GM20431 (cell line): Measurements from ENCODE around the gene AMELX.

ENCODE experiments used
- in situ Hi-C: fragments of 300-500 bp; cut with MseI, MboI; formaldehyde crosslinking; loops from one replicate; pipeline ENCODE4 v1.15.0; 2020; ENCODE audit warnings: low sequenced_read_pairs; ENCODE audit not compliant: unreplicated experiment

AMELX gene

GRCh38 chrX:11293113-11293512 is at the start of gene AMELX:
AMELX (plus strand) TSS chrX:11293413; CDS start chrX:11294789, 1,376 bp downstream.
- in situ Hi-C loops, result no loop called here

GRCh38 chrX:11244636-11245035 is 48.6 kb upstream of the AMELX start:
- in situ Hi-C loops, result no loop called here

GRCh38 chrX:11254417-11255109 is 38.6 kb upstream of the AMELX start:
- in situ Hi-C loops, result no loop called here

- in situ Hi-C loops, result no loop called here
Measured at GRCh38 chrX:11257290-11257689, 35.9 kb upstream of the AMELX start.

- in situ Hi-C loops, result no loop called here
Measured at GRCh38 chrX:11257711-11258110, 35.5 kb upstream of the AMELX start.

- in situ Hi-C loops, result no loop called here
Measured at GRCh38 chrX:11259437-11259836, 33.8 kb upstream of the AMELX start.

GRCh38 chrX:11261260-11261659 is 32.0 kb upstream of the AMELX start:
- in situ Hi-C loops, result no loop called here

GRCh38 chrX:11264925-11265324 is 28.3 kb upstream of the AMELX start:
- in situ Hi-C loops, result no loop called here

GRCh38 chrX:11265352-11265751 is 27.9 kb upstream of the AMELX start:
- in situ Hi-C loops, result no loop called here

- in situ Hi-C loops, result no loop called here
Measured at GRCh38 chrX:11266573-11267003, 26.6 kb upstream of the AMELX start.

GRCh38 chrX:11267425-11267824 is 25.8 kb upstream of the AMELX start:
- in situ Hi-C loops, result no loop called here

GRCh38 chrX:11269006-11269405 is 24.2 kb upstream of the AMELX start:
- in situ Hi-C loops, result no loop called here

GRCh38 chrX:11269996-11270395 is 23.2 kb upstream of the AMELX start:
- in situ Hi-C loops, result no loop called here

- in situ Hi-C loops, result no loop called here
Measured at GRCh38 chrX:11272290-11272689, 20.9 kb upstream of the AMELX start.

GRCh38 chrX:11272863-11273262 is 20.4 kb upstream of the AMELX start:
- in situ Hi-C loops, result no loop called here

GRCh38 chrX:11273544-11273943 is 19.7 kb upstream of the AMELX start:
- in situ Hi-C loops, result no loop called here

- in situ Hi-C loops, result no loop called here
Measured at GRCh38 chrX:11282043-11282442, 11.2 kb upstream of the AMELX start.

GRCh38 chrX:11285651-11286050 is 7.6 kb upstream of the AMELX start:
- in situ Hi-C loops, result no loop called here

- in situ Hi-C loops, result no loop called here
Measured at GRCh38 chrX:11287505-11287904, 5.7 kb upstream of the AMELX start.

- in situ Hi-C loops, result no loop called here
Measured at GRCh38 chrX:11290416-11291102, 2.7 kb upstream of the AMELX start.

GRCh38 chrX:11296051-11296450 is 2.8 kb downstream of the AMELX start:
- in situ Hi-C loops, result no loop called here

GRCh38 chrX:11298600-11298999 is 5.4 kb downstream of the AMELX start:
- in situ Hi-C loops, result no loop called here
